ENCODE results near the gene TSPAN18.

The TSPAN18 gene

DNA sequence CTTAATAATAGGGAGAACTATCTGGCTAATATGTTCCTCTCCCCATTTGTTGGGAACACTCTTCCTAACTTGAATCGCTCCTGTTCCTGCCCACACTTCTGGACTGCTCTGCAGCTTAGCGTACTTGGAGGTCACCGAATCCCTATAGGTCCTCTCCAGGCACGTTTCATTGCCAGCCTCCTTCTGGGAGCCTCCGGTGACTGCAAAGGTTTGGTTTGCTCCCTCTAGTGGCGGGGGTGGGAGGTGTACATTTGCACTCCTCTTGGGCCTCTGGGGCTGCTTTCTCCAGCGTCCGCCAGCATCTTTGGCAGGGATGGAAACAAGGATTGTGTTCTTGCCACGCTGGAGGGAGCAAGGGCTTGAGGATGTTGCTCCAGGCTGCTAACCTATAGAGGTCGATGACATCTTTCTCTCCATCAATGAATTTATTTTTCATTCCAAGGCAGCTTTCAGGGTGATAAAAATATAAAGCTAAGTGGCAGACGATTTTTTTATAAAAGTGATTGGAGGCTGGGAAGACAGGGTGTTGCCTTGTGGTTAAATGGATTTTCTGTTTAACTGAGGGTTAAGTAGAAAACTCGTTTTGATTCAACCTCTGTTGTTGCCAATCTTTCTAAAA, 48.7 kb downstream of the TSPAN18 start:
- FAIRE-seq (no peak), DNase-seq (ENCODE audit: insufficient read length, low spot score) (peak; percentile 68)

DNA sequence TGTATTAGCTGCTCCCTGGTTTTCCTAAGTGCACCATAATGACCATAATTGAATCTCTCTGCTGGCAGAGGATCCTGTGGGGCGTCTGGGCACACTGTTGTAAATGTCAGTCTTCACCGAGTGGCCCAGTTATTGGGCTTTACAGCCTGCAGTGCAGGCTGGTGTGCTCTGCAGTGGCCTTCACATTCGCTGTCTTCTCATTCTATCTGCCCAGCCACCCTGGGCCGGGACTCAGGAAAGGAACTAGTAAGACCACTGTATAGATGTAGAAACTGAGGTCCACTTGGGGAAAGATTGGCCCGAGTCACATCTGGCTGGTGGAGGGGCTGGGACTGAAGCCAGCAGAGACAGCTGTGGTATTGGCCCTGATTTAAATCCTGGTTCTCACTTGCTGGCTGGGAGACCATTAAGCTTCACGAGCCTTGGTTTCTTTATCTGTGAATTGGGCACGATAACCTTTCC, 49.3 kb downstream of the TSPAN18 start:
- FAIRE-seq = no peak

DNA sequence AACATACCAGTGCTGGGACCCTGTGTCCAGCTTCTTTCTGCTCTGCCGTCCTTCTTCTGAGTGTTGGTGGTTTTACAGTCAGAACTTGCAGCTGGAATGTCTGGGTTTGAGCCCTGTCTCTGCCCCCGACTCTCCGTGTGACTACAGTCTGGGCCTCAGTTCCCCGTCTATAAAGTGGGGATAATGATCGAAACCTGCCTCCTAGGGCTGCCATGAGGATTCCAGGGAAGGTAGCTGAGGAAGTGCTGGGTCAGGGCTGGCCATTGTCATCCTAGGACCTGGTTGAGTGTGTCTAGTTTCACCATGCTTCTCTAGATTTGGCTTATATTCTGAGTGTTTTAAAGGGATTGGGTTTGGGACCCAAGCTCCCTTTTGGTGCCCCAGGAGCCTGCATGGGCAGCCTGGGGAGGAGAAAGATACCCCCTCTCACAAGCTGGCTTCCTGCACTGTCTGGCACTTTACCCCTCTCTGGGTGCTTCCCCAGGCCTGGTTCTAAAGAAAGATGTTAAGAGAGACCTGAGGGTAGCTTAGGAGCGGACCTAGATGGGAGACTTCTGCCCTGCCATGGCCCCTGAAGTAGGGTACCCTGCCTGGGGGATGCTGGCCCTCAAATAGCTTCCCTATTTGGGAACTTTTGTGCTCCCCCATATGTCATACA, 49.9 kb downstream of the TSPAN18 start:
- FAIRE-seq (no peak), DNase-seq (ENCODE audit: insufficient read length, low spot score) (no peak)

More for the DNA sequence above, 49.3 kb downstream of the TSPAN18 start:
- no peak for DNase-seq (ENCODE audit: insufficient read length, low spot score)

DNA sequence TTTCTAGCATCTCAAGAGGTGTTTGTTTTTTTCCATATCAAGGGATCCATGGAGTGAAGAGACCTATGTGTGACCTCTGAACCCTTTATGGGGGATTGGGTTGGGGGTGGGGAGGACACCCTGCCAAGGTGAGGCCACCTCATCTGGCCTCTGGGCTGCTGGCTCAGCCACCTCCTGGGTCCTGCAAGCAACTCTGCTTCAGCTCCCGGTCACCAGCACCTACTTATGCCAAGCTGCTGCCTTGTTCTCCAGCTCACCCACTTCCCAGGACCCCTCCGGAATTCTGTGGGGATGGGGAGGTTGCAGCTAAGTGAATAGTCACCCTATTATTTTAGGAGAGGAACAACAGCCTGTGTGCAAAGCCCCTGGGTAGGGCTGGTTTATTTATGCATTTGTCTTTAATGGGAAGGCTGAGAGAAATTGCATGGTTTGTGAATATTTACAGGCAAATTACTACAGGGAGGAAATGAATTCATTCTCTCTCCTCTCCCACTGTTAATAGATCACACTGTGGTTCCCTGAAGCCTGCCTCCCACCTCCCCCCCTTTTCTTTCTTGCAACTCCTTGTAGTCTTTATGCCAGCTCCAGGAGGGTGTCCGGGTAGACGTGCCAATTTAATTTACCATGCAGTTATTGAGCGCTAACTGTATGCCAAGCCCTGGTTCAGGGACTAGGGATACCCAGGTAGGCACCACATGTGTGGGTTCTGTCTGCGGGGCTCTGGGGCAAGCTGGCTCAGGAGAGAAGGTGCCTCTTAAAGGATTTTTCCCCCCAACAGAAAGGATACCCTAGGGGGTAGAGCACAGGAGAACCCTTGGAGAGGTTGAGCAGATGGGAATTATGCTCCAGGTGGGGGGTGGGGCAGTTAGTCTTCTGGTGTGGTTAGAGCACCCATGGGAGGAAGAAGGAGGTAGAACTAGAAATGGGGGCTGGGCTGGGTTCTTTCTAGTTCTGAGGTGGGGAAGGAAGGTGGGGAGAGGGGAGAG, 50.7 kb downstream of the TSPAN18 start:
- FAIRE-seq (no peak), DNase-seq (ENCODE audit: insufficient read length, low spot score) (no peak)

DNA sequence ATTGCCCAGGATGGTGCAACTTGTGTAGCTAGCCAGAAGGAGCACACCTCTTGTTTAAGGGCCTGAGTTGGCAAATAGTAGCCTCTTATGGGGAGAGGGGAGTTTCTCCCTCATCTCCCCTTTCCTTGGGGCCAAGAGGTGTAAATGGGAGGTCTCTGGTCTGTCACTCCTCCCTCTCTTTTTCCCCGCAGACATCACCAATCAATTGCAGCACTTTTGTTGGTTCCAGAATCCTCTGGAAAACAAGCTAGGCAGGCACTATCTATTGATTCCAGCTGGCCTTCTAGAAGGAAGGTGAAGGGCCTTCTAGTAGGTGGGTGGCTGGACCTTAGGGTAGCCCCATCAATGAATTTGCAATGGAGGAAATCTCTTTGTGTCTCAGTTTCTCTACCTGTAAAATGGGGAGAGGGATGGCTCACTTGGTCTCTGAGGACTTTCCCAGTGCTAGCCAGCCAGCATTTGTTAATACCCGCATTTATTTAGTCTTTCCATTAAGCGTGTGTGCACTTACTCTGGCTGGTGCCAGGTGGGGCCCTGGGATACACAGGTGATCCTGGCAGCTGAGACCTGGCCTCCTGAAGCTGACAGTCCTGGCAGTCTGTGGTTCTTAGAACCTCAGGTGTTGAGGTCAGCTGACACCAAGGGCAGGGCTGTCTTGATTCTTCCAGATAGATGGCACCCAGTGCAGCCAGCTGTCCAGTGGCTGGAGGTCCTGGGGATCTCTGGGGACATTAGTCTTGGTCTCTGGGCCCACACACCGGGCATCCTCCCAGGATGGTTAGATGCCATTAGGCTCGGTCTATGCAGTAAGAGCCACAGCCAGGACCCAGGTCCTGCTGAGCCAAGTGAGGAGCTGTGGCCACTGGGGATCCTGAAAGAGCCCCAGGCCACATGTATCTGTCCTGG, 51.7 kb downstream of the TSPAN18 start:
- DNase-seq (ENCODE audit: insufficient read length, low spot score) (no peak), FAIRE-seq (no peak)

DNA sequence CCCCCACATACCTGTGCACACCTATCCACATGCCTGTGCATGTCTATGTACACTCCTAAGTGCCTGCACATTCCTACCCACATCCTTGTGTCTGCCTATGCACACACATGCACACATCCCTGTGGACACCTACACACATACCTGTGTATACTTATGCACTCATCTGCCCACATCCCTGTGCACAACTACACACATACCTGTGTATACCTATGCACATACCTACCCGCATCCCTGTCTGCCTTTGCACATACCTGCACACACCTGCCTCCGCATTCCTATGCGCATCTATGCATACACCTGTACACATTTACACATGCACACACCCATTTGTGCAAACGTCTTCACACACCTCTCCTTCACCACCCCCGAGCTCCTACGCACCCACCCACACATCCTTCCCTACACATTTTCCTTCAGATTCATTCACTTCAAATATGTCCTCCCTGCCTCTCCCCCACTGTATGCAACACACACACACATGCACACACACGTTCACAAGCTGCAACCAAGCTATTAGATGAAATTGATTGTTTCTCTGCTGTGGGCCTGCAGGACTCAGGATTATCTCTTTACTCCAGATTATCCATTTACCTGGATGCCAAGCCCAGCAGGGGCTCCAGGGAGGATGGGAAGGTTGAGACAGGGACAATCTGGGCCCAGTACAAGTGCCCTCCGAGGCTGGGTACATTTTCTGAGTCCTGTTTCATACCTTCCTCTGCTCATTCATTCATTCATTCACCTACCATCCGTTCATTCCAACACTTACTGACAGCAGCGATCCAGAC, 53.2 kb downstream of the TSPAN18 start:
- DNase-seq (ENCODE audit: insufficient read length, low spot score) (no peak), FAIRE-seq (peak; percentile 74)

DNA sequence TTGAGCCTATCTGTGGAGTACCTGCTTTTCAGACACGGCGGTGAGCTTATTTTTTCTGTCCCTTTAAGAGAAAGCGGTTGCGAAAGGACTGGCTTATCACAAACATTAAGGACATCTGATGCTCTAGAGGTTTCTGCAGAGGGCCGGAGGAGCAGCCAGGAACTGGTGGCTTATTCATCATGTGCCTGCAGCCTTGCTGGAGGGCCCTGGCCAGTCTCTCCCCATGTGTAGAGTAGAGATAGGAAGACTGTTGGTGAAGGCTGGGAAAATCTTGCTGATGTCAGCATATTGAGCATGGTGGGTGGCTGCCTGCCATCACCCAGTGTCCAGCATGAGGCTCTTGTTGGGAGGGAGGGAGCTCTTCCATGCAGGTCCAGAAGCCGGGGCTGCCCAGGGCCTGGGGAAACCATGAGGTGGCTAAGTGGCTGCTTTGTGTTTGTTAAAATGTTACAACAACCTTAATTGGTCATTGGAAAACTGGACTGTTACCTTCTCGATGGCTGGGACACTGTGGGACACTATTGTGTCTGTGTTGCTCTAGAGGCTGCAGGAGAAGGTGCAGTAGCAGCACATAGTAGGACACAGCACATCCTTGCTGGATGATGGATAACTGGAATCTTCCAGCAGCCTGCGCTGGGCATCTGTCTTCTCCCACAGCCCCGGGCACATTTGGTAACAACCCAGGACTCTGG, 54.3 kb downstream of the TSPAN18 start:
- DNase-seq (ENCODE audit: insufficient read length, low spot score) = no peak
- FAIRE-seq = no peak

DNA sequence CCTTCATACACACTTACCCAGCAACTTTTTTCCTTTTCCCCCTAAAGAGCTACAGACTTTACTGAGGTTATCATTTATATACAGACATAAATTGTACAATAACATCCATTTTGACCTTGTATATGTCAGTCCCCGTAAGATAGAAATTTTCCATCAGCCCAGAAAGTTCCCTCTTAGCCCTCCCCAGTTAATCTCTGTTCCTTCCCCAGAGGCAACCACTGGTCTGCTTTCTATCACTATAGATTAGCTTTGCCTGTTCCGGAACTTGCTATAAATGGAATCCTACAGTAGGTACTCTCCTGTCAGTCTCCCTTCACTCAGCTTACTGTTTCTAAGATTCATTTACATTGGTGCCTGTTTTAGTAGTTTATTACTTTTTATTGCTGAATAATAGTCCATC, 54.9 kb downstream of the TSPAN18 start:
- FAIRE-seq = no peak

DNA sequence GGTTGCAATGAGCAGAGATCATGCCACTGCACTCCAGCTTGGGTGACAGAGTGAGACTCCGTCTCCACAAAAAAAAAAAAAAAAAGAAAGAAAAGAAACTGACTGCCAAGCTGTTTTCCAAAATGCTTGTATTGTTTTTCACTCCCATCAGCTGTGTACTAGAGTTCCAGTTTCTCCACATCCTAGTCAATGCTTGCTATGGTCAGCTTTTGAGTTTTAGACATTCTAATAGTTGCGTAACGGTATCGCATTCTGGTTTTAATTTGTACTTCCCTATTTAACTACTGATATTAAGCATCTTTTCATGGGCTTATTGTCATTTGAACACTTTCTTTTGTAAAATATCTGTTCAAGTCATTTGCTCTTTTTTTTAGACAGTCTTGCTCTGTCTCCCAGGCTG, 55.7 kb downstream of the TSPAN18 start:
- FAIRE-seq = no peak

More for the DNA sequence above, 54.9 kb downstream of the TSPAN18 start:
- no peak for DNase-seq (ENCODE audit: insufficient read length, low spot score)

DNA sequence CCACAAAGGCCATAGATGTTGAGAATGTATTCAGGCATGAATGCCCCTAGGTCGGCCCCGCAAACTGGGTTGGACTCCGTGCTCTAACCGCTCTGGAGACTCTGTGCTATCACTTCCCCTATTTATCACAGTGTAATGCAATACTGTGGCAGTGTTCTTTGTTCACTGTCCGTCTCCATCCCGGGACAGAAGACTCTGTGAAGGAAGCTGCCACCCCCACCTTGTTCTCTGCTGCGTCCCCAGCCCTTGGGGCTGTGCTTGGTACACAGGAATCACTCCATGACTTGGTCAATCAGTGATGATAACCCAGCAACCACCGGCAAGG, 57.6 kb downstream of the TSPAN18 start:
- DNase-seq (ENCODE audit: insufficient read length, low spot score) (no peak), FAIRE-seq (no peak)

More for the DNA sequence above, 55.7 kb downstream of the TSPAN18 start:
- DNase-seq (ENCODE audit: insufficient read length, low spot score) = no peak

DNA sequence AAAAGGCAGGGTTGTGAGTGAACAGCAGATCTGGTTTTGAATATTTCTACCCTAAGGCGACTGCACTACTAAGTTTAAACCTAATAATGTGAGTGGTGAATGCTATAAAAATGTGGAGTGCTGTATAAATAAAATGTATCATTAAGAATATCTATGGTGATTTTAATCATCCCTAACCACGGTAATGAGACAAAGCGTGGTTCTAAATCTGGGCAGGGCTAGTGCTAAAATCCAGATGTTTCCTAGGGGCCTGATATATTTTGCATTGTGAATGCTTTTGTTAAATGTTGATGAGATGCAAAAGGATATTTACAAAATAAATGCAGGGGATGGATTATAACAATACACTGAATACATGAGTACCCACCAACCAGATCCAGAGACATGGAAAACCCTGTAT, 58.1 kb downstream of the TSPAN18 start:
- FAIRE-seq = no peak
- no peak for DNase-seq (ENCODE audit: insufficient read length, low spot score)

DNA sequence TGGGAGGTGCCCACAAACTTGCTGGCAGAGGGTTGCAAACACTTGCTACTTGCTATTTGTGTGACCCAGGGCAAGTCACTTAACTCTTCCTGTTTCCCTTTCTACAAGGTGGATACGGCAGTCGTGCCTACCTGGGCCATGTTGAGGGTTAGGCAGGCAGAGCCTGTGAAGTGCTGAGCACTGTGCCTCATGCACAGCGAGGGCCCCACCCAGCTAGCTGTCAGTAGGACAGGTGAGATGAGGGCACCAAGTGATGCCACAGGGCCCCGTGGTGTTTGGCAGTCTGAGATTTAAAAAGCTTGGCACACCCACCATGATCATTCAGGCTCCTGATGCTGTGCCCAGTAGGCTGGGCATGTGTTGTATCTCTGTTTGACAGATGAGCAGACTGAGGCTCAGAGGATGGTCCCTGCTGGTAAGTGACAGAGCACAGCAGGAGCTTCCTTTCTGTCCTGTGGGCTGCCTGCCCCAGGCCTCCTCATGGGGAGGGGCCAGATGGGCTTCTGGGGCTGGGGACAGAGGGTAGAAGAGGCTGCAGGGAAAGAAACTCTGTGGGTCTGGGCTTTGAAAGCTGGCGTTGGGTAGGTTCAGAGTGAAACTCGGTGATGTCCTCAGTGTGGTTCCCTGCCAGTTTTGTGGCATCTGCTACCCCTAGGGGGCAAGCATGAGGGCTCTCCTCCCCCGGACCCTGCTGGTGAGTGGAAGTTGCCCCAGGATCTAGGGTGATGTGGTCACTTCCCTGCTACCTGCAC, 59.3 kb downstream of the TSPAN18 start:
- peak; percentile 28 for DNase-seq (ENCODE audit: insufficient read length, low spot score)
- no peak for FAIRE-seq

DNA sequence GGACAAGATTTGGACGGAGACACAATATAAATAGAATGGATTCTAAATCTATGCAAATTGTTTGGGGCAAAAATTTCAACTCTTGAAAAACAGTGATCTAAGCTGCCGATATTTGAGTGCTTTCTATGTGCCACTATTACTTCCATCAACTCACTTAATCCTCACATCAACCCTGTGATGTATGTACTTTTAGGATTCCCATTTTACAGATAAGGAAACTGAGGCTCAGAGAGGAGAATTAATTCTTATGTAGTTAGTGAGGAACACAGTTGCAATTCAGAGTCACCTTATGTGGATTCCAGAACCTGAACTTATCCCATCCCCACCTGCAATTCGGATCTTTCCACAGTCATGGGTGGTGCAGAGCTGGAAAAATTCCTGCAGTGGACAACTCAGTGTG, 60.3 kb downstream of the TSPAN18 start:
- DNase-seq (ENCODE audit: insufficient read length, low spot score) (no peak), FAIRE-seq (no peak)

DNA sequence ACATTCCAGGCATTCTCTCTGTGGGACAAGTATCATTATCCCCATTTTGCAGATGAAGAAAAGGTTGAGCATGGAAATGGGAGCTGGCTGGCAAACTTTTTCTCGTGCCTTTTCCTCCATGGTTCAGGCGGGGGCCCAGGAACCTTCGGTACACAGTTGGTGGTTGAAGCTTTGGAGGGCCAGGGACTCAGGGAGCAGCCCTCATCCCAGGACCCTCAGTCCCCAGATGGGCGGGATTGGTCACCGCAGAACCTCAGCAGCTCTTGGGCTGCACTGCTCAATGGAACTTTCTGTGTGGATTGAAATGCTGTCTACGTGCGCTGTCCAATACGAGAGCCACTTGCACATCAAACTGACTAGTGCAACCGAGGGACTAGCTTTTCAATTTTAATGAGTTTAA, 61.2 kb downstream of the TSPAN18 start:
- DNase-seq (ENCODE audit: insufficient read length, low spot score) (no peak), FAIRE-seq (no peak)

DNA sequence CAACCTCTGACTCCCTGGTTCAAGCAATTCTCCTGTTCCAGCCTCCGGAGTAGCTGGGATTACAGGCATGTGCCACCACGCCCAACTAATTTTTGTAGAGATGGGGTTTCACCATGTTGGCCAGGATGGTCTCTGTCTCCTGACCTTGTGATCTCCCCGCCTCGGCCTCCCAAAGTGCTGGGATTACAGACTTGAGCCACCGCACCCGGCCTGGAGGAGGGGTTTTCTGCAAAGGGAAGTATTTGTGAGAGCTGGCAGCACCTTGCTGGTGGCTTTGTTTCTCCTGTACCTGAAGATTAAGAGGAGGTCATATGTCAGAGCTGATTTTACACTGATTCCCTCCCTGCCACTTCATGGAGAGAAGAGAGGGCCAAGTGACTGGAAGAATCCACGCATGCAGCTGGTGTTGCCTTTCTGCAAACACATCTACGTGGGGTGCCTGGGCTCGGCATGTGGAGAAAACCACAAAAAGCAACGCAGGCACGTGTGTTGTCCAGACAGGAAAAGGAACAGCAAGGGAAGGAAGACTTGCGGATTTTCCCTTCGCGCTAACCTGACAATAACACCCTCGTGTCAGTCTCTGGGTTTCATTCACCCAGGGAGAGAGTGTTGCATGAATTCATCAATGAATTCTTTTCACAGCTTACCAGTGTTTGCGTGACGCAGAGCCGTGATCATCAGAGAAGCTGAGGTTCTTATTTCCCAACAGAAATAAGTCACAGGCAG, 61.9 kb downstream of the TSPAN18 start:
- FAIRE-seq (no peak), DNase-seq (ENCODE audit: insufficient read length, low spot score) (no peak)

DNA sequence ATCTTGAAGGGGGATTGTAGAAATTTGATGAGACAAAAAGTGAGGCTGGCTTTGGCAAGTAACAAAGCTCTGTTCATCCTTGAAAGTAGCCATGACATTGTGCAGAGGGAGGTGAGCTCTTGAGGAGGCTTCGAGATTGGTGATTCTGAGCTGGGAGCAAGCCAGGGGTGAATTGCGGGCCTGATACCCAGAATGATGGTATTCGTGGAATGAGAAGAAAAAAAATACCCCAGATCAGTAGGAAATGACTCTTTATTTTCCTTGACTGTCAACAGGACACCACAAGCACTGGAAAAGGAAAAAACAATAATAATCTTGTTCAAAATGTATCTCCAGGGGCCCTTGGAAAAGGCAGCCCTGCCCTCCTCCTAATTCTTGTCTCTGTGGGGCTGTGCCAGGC, 62.7 kb downstream of the TSPAN18 start:
- no peak for FAIRE-seq

DNA sequence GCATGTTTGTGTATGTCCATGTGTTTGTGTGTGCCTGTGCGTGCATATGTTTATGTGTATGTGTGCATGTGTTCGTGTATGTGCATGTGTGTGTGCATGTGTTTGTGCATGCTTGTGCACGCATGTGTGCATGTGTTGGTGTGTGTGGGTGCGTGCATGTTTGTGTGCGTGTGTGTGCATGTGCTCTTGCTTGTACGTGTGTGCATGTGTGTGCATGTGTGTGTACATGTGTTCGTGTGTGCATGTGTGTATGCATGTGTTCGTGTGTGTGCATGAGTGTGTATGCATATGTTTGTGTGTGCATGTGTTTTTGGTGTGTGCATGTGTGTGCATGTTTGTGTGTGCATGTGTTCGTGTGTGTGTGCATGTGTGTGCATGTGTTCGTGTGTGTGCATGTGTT, 63.4 kb downstream of the TSPAN18 start:
- FAIRE-seq (peak; percentile 99), DNase-seq (ENCODE audit: insufficient read length, low spot score) (no peak)

More for the DNA sequence above, 62.7 kb downstream of the TSPAN18 start:
- DNase-seq (ENCODE audit: insufficient read length, low spot score) = no peak

Measured in HTR-8/SVneo (cell line).